Measurements from ENCODE around the gene GLRA1. TPM values are rescaled to one million over a fixed set of nuclear protein-coding genes. Genes with fewer than 3 reads are reported as not detected.

The GLRA1 gene
- total RNA-seq, 1 donor from 2014 or later: under 0.01 TPM

DNA sequence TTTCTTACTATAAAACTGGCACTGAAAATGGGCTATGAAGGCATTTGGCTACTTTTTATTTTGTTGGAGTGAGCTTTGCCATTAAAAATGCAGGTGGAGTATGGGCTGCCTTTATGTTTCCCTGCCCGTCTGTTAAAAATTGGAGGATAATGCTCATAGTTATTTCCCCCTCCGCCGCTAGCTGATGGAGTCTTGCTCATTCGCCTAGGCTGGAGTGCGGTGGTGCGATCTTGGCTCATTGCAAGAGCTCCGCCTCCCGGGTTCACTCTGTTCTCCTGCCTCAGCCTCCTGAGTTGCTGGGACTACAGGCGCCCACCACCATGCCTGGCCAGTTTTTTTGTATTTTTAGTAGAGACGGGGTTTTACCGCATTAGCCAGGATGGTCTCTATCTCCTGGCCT is 144.3 kb downstream of the GLRA1 start:
- DNase-seq (ENCODE audit: low spot score in 2 of 2) (no peak), FAIRE-seq (no peak)

- DNase-seq (ENCODE audit: low spot score in 2 of 2) (no peak), FAIRE-seq (no peak)
Observed at GRCh38 chr5:151779531-151780125, 145.0 kb downstream of the GLRA1 start.

DNA sequence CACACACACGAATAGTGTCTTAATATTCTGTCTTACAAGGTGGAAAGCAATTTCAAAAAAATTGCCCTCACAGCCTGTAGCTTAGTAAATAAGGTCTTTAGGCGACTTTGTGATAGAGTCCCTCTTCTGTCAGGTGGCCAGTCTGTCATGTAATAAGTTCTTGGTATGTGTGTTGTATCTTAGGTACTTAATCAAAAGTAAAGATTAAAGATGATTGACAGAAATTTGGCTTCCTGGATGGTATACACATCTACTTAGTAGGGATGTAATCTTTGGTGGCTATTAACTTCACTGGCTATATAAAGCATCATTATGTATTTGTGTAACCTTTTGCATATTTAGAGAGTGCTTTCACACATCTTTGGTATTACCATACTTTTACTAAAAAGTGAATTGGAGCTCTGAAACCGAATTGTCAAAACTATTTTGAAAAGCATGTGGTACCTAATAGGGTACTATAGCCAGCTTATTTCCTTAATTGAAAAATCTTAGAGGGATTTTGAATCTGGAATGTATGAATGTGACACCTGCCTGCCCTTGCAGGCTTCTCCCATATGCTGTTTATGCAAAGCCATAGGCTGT is 149.5 kb downstream of the GLRA1 start:
- DNase-seq (ENCODE audit: low spot score in 2 of 2) (no peak), FAIRE-seq (no peak)

DNA sequence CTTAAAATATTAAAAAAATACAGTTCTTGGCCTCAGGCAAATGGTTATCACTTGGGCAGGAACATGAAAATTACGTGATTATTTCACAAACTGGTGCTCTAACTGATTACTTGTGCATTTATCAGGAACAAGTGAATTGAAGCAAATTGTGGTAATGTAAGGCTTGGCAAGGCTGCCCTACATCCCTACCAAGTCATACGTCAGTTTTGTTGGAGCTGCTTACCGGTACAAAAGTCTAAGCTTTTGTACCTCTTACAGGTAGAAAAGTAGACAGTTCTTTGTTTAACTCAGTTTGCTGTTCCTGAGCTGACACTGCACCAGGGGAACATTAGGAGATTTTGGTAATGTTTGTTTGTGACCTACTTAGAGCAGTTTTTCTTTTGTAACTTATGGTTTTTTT is 150.7 kb downstream of the GLRA1 start:
- FAIRE-seq: no peak
- DNase-seq (ENCODE audit: low spot score in 2 of 2): no peak

GRCh38 chr5:151772846-151773561 is 151.6 kb downstream of the GLRA1 start:
- no peak for FAIRE-seq
- DNase-seq (ENCODE audit: low spot score in 2 of 2): no peak

Small RNAs within 50 kb of the gene (small RNA-seq; reads per million reads assigned to genes)
- gene RNA5SP198: not detected

Other genes starting within 250 kb of the GLRA1 start
- gene SPARC, start 237.9 kb downstream of the GLRA1 start, total RNA-seq: 74.6 TPM
- 25.3 TPM for gene ATOX1, start 166.2 kb downstream of the GLRA1 start, total RNA-seq
- 60.7 TPM for gene G3BP1, start 152.9 kb downstream of the GLRA1 start, total RNA-seq